Spinal cord (tissue), 10 donors: ENCODE results near the gene ATOSA. TPM values are rescaled to one million over a fixed set of nuclear protein-coding genes. Genes with fewer than 3 reads are reported as not detected.
A peak's percentile ranks its signal among the peaks of the same experiment; 100 is the strongest.

Source experiments
- DNase-seq, 6 donors: peaks; one replicate each; pipeline versions ENCODE4 v3.0.0 to v3.0.0-alpha.2; 2013 to 2015; ENCODE audit warnings: low spot score in 6 of 6, low read depth in 4 of 6
- H3K27ac ChIP-seq: one replicate; pipeline ENCODE4 v1.5.1; 2013; ENCODE audit warnings: low read depth, low read length, control low read depth
- H3K27me3 ChIP-seq: one replicate; pipeline ENCODE4 v1.6.1; 2013; ENCODE audit warnings: low read length; ENCODE audit not compliant: control insufficient read depth, insufficient read depth
- H3K36me3 ChIP-seq: one replicate; pipeline ENCODE4 v1.6.1; 2013; ENCODE audit warnings: low read length; ENCODE audit not compliant: control insufficient read depth, insufficient read depth
- H3K4me1 ChIP-seq: one replicate; pipeline ENCODE4 v1.6.1; 2013; ENCODE audit warnings: low read length; ENCODE audit not compliant: control insufficient read depth, insufficient read depth
- H3K4me3 ChIP-seq: one replicate; pipeline ENCODE4 v1.5.1; 2013; ENCODE audit warnings: low read depth, low read length, control low read depth
- H3K9me3 ChIP-seq: one replicate; pipeline ENCODE4 v1.6.1; 2013; ENCODE audit warnings: low read length; ENCODE audit not compliant: control insufficient read depth, insufficient read depth
- WGBS: methylation state at CpG from one replicate; pipeline ENCODE4 v1.1.5; 2013; ENCODE audit warnings: missing lambda C conversion rate; ENCODE audit not compliant: insufficient coverage; 5-methylcytosine and 5-hydroxymethylcytosine counted together
- polyA plus RNA-seq, 2 donors: library from polyadenylated mRNA; unstranded; fragments of 120-200 nt; gene quantifications; one replicate each; pipeline ENCODE4 v1.2.1, GENCODE V29; 2013; ENCODE audit not compliant: insufficient read length in 2 of 2
- total RNA-seq, 2 donors: library from RNA; depleted of rRNA in 1 of 2; stranded (reverse); fragments of 120-200 nt in 1 of 2; fragments of >200 nt in 1 of 2; gene quantifications; one replicate each; pipeline versions ENCODE4 v1.2.3 to v1.2.4, GENCODE V29; 2013 to 2014
- donor health status: healthy.

The ATOSA gene
- total and polyA plus RNA-seq, 4 donors, result 37.4 to 86.8 (median 48.7) TPM

- H3K27ac ChIP-seq, result no peak overlapping the region
- DNase-seq, result no peak
- no peak overlapping the region for H3K4me3 ChIP-seq
- WGBS, result 88% methylated on average over 2 of the region's 5 CpGs
- no peaks in the 10 kb centered on the region for H3K36me3 ChIP-seq
- H3K27me3 ChIP-seq, result no peaks in the 10 kb centered on the region
- H3K9me3 ChIP-seq, result no peaks in the 10 kb centered on the region
- H3K4me1 ChIP-seq, result no peaks in the 10 kb centered on the region
These were observed 36.2 kb upstream of the ATOSA start for GRCh38 chr15:52715411-52715810.

GRCh38 chr15:52714968-52715367 lies 35.8 kb upstream of the ATOSA start:
- Histone ChIP-seq H3K27ac (no peak overlapping the region), H3K27me3 (no peaks in the 10 kb centered on the region), H3K9me3 (no peaks in the 10 kb centered on the region), H3K4me1 (no peaks in the 10 kb centered on the region), H3K4me3 (no peak overlapping the region), H3K36me3 (no peaks in the 10 kb centered on the region)
- no peak for DNase-seq
- 92% methylated on average over 2 of the region's 3 CpGs for WGBS

- H3K27me3 ChIP-seq, result no peaks in the 10 kb centered on the region
- H3K27ac ChIP-seq, result no peak overlapping the region
- H3K36me3 ChIP-seq, result no peaks in the 10 kb centered on the region
- no peak overlapping the region for H3K4me3 ChIP-seq
- no peaks in the 10 kb centered on the region for H3K9me3 ChIP-seq
- 62% methylated on average over 2 of the region's 2 CpGs for WGBS
- DNase-seq, result no peak
- no peaks in the 10 kb centered on the region for H3K4me1 ChIP-seq
These were observed 31.7 kb upstream of the ATOSA start for GRCh38 chr15:52710708-52711389.

GRCh38 chr15:52710050-52710707 lies 31.0 kb upstream of the ATOSA start:
- Histone ChIP-seq H3K27me3 (no peaks in the 10 kb centered on the region), H3K27ac (no peak overlapping the region), H3K9me3 (no peaks in the 10 kb centered on the region), H3K36me3 (no peaks in the 10 kb centered on the region), H3K4me3 (no peak overlapping the region), H3K4me1 (no peaks in the 10 kb centered on the region)
- no peak for DNase-seq
- WGBS, result 100% methylated on average over 1 of the region's 1 CpG

GRCh38 chr15:52709187-52709981 lies 30.2 kb upstream of the ATOSA start:
- no peak overlapping the region for H3K27ac ChIP-seq
- peak in 1 of 6 donors; percentile 53 for DNase-seq
- no peaks in the 10 kb centered on the region for H3K9me3 ChIP-seq
- H3K4me1 ChIP-seq, result no peaks in the 10 kb centered on the region
- no peak overlapping the region for H3K4me3 ChIP-seq
- 42% methylated on average over 9 of the region's 10 CpGs for WGBS
- H3K27me3 ChIP-seq, result no peaks in the 10 kb centered on the region
- H3K36me3 ChIP-seq, result no peaks in the 10 kb centered on the region

- Histone ChIP-seq H3K27ac (no peak overlapping the region), H3K36me3 (no peaks in the 10 kb centered on the region), H3K27me3 (no peaks in the 10 kb centered on the region), H3K4me3 (no peak overlapping the region), H3K9me3 (no peaks in the 10 kb centered on the region), H3K4me1 (no peaks in the 10 kb centered on the region)
- DNase-seq, result peak in 1 of 6 donors; percentile 14
- no CpG with 5 or more reads among the region's 1 CpG for WGBS
These were observed 26.9 kb upstream of the ATOSA start for GRCh38 chr15:52706091-52706490.

GRCh38 chr15:52702390-52702789 lies 23.2 kb upstream of the ATOSA start:
- no peak overlapping the region for H3K4me3 ChIP-seq
- H3K27me3 ChIP-seq, result no peaks in the 10 kb centered on the region
- no peak for DNase-seq
- H3K27ac ChIP-seq, result no peak overlapping the region
- no peaks in the 10 kb centered on the region for H3K36me3 ChIP-seq
- H3K4me1 ChIP-seq, result no peaks in the 10 kb centered on the region
- WGBS, result no CpG with 5 or more reads among the region's 1 CpG
- no peaks in the 10 kb centered on the region for H3K9me3 ChIP-seq

- 89% methylated on average over 1 of the region's 3 CpGs for WGBS
- DNase-seq, result no peak
- no peak overlapping the region for H3K4me3 ChIP-seq
These were observed 20.3 kb upstream of the ATOSA start for GRCh38 chr15:52699457-52699856.

GRCh38 chr15:52698514-52698913 lies 19.3 kb upstream of the ATOSA start:
- Histone ChIP-seq H3K36me3 (no peaks in the 10 kb centered on the region), H3K27ac (no peak overlapping the region), H3K4me3 (no peak overlapping the region), H3K9me3 (no peaks in the 10 kb centered on the region), H3K27me3 (no peaks in the 10 kb centered on the region), H3K4me1 (no peaks in the 10 kb centered on the region)
- no peak for DNase-seq
- WGBS, result no CpG with 5 or more reads among the region's 1 CpG

More at GRCh38 chr15:52699457-52699856, 20.3 kb upstream of the ATOSA start:
- no peaks in the 10 kb centered on the region for H3K36me3 ChIP-seq
- no peaks in the 10 kb centered on the region for H3K9me3 ChIP-seq
- H3K4me1 ChIP-seq, result no peaks in the 10 kb centered on the region
- H3K27ac ChIP-seq, result no peak overlapping the region
- no peaks in the 10 kb centered on the region for H3K27me3 ChIP-seq
